Measurements from ENCODE around the gene NRROS. TPM values are rescaled to one million over a fixed set of nuclear protein-coding genes. Genes with fewer than 3 reads are reported as not detected.
A peak's percentile ranks its signal among the peaks of the same experiment; 100 is the strongest.

Gene NRROS
- total and polyA plus RNA-seq, 10 of the 15 experiments (the other 5 are each of a cell fraction or from before 2014, with no cell fraction given) = 0.35 to 42.2 (median 12.6) TPM

DNA sequence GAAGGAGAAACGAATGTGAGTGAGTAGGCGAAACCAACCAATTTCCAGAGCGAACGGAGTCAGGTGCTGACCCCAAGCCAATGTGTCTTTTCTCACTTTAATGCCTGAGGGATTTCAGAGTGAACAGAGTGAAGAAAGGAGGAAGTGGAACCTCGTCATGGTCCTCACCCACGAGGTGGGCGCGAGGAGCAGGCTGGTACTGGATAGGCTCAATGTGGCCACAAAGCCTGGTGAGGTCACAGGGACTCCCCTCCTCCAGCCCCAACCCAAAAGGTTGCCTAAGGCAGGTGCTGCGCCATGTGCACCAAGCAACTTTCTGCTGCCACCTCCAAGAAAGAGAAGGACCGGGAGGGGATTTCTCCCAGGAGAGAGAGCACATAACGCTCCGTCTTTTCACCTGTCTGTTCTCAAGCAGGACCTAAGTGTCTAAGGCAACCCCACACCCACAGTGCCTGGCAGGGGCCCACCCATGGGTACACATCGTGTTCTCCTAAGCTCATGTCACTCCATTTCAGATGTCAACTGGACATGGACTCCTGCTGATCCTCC lies 3.8 kb downstream of the NRROS start:
- SMC1A ChIA-PET (ENCODE audit: uncharacterized antibody, unreplicated experiment) = interaction anchor here (1.0 to 7.6 kb wide), 5 partner anchors 13 to 42 kb away, joined by 3 to 82 read pairs (median 6); no protein-coding TSS in a partner anchor
- CTCF ChIA-PET = interaction anchor here (0.6 to 7.9 kb wide), 4 partner anchors 10 to 41 kb away, joined by 3 to 64 read pairs (median 10); no protein-coding TSS in a partner anchor
- Histone ChIP-seq H3K9ac (ENCODE audit: control insufficient read depth, insufficient read depth, low read length) (peak overlapping the region; percentile 99), H3K4me3 (peak overlapping the region; percentile 2; the same call in 1 of the 2 replicates), H4K20me1 (ENCODE audit: control insufficient read depth, insufficient read depth) (no peaks in the 10 kb centered on the region), H3K4me2 (ENCODE audit: control insufficient read depth, insufficient read depth) (peak overlapping the region; percentile 99), H3K27me3 (replicated peaks in 1 of 2; ENCODE audit: control insufficient read depth in 2 of 2, insufficient read depth in 2 of 2, low read length in 1 of 2) (no peaks in the 10 kb centered on the region), H3K9me3 (replicated peaks; ENCODE audit: control insufficient read depth, insufficient read depth, low read length) (no peaks in the 10 kb centered on the region; the same call in 2 of the 3 replicates), H3K79me2 (ENCODE audit: control insufficient read depth, insufficient read depth, low read length) (peaks cover 98% of the 10 kb centered on the region), H3K4me1 (ENCODE audit: control insufficient read depth, insufficient read depth, low read length) (peaks cover 58% of the 10 kb centered on the region), H3K27ac (ENCODE audit: control insufficient read depth, insufficient read depth) (peak overlapping the region; percentile 99), H2AFZ (ENCODE audit: control insufficient read depth, low read depth, low read length) (no peak overlapping the region), H3K36me3 (ENCODE audit: control insufficient read depth in 2 of 2, insufficient read depth in 2 of 2, low read length in 1 of 2) (peaks cover 6 to 25% of the 10 kb centered on the region in 2 experiments)
- 2% methylated on average over 13 of the region's 13 CpGs for WGBS (ENCODE audit: insufficient coverage, insufficient replicate concordance, low lambda C conversion rate, missing lambda C conversion rate)
- FAIRE-seq (peak; percentile 84), ATAC-seq (peak; percentile 80), DNase-seq (ENCODE audit: low read depth, low spot score) (peak; percentile 98)
- POLR2A ChIA-PET = interaction anchor here (2.7 kb wide), 1 partner anchor 11 kb away, joined by 20 read pairs; no protein-coding TSS in a partner anchor
- intact Hi-C loops (cut with micrococcal nuclease; ENCODE audit: unreplicated experiment) (loop anchor here (1.0 to 5.0 kb wide), 3 partner anchors 11 to 299 kb away; partner anchors contain the start of gene NCBP2), in situ Hi-C loops (cut with MboI) (no loop called here)
- RAD21 ChIA-PET (ENCODE audit: unreplicated experiment) = interaction anchor here (1.4 to 4.7 kb wide), 3 partner anchors 12 to 42 kb away, joined by 9 to 49 read pairs (median 15); no protein-coding TSS in a partner anchor
- TSS peak; percentile 6 for BruUV-seq (replicated peaks)
- TF ChIP-seq GATAD2B (conservative IDR thresholded peaks at IDR 0.05; ENCODE audit: low read depth) = peak; percentile 95
- no peak; the same call in 1 of the 2 replicates for TF ChIP-seq TCF7 (IDR thresholded peaks at IDR 0.05; ENCODE audit: borderline replicate concordance)
- TF ChIP-seq STAT1 (conservative IDR thresholded peaks at IDR 0.05) = no peak
- no peak for TF ChIP-seq KAT2A (conservative IDR thresholded peaks at IDR 0.05; ENCODE audit: control insufficient read depth, low read depth, low read length)
- TF ChIP-seq CBX5 (IDR thresholded peaks at IDR 0.05; ENCODE audit: low read depth) = no peak
- TF ChIP-seq, protein P1, sequence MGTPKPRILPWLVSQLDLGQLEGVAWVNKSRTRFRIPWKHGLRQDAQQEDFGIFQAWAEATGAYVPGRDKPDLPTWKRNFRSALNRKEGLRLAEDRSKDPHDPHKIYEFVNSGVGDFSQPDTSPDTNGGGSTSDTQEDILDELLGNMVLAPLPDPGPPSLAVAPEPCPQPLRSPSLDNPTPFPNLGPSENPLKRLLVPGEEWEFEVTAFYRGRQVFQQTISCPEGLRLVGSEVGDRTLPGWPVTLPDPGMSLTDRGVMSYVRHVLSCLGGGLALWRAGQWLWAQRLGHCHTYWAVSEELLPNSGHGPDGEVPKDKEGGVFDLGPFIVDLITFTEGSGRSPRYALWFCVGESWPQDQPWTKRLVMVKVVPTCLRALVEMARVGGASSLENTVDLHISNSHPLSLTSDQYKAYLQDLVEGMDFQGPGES (IDR thresholded peaks at IDR 0.05) = no peak
- TF ChIP-seq BMI1 (IDR thresholded peaks at IDR 0.05; ENCODE audit: borderline replicate concordance) = peak; percentile 77; the same call in 1 of the 2 replicates
- peak in 1 of 2 experiments; percentile 83; a peak in 2 of 4 replicates for TF ChIP-seq ETV6 (conservative IDR thresholded peaks at IDR 0.05 in 1 of 2, IDR thresholded peaks at IDR 0.05 in 1 of 2; ENCODE audit: borderline replicate concordance in 1 of 2, low read depth in 1 of 2)
- TF ChIP-seq, protein P2, sequence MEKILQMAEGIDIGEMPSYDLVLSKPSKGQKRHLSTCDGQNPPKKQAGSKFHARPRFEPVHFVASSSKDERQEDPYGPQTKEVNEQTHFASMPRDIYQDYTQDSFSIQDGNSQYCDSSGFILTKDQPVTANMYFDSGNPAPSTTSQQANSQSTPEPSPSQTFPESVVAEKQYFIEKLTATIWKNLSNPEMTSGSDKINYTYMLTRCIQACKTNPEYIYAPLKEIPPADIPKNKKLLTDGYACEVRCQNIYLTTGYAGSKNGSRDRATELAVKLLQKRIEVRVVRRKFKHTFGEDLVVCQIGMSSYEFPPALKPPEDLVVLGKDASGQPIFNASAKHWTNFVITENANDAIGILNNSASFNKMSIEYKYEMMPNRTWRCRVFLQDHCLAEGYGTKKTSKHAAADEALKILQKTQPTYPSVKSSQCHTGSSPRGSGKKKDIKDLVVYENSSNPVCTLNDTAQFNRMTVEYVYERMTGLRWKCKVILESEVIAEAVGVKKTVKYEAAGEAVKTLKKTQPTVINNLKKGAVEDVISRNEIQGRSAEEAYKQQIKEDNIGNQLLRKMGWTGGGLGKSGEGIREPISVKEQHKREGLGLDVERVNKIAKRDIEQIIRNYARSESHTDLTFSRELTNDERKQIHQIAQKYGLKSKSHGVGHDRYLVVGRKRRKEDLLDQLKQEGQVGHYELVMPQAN (conservative IDR thresholded peaks at IDR 0.05) = peak; percentile 49; the same call in 1 of the 2 replicates
- no peak for TF ChIP-seq MTA3 (IDR thresholded peaks at IDR 0.05; ENCODE audit: borderline replicate concordance, low read length)
- no peak for TF ChIP-seq FOS (IDR thresholded peaks at IDR 0.05; ENCODE audit: borderline replicate concordance, extremely low read depth, insufficient read length)
- peak; percentile 80; the same call in 1 of the 2 replicates for TF ChIP-seq CBFB (IDR thresholded peaks at IDR 0.05; ENCODE audit: low read depth)
- TF ChIP-seq, protein P3, sequence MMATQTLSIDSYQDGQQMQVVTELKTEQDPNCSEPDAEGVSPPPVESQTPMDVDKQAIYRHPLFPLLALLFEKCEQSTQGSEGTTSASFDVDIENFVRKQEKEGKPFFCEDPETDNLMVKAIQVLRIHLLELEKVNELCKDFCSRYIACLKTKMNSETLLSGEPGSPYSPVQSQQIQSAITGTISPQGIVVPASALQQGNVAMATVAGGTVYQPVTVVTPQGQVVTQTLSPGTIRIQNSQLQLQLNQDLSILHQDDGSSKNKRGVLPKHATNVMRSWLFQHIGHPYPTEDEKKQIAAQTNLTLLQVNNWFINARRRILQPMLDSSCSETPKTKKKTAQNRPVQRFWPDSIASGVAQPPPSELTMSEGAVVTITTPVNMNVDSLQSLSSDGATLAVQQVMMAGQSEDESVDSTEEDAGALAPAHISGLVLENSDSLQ (IDR thresholded peaks at IDR 0.05) = peak; percentile 49; the same call in 1 of the 2 replicates
- TF ChIP-seq RAD21 (IDR thresholded peaks at IDR 0.05; ENCODE audit: insufficient read depth, low read depth, low read length) = no peak

Measured in GM12878 (cell line).